ENCODE data around the gene TTC34.

Gene TTC34

DNA sequence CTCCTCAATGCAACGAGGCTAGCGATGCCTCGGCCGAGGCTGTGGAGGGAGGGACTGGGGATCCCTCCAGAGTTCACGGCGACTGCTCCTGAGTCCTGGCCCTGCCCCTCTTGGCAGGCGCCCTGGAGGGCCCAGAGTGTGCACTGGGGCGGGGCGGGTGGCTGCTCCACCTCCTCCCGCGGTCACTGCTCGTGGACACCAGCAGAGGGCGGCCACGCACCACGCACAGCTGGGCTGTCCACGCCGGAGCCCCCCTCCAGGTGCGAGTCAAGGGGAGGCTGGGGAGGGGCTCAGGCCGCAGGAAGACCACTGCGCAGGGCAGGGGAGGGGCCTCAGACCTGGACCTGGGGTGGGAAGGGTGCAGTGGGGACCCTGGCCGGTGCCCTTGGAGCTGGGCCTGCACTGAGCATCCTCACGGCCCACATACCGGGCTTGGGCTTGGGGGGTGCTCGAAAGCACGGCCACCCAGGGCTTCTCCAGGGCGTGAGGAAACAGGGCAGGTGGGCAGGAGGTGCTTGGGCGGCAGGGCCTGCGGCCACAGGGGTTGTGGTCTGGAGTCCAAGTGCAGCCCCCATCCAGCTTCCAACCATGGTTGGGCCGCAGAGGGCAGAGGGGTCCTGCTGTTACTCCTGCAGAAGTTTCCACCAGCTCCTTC, 20.6 kb upstream of the TTC34 start:
- no peak overlapping the region for H3K4me3 Mint-ChIP-seq
- no peaks in the 10 kb centered on the region for H3K36me3 Mint-ChIP-seq (ENCODE audit: low read depth)
- no peak overlapping the region for H3K27ac Mint-ChIP-seq
- no peaks in the 10 kb centered on the region for H3K9me3 Mint-ChIP-seq
- H3K27me3 Mint-ChIP-seq (ENCODE audit: low read depth) = no peaks in the 10 kb centered on the region
- H3K4me1 Mint-ChIP-seq (ENCODE audit: low read depth) = no peaks in the 10 kb centered on the region

DNA sequence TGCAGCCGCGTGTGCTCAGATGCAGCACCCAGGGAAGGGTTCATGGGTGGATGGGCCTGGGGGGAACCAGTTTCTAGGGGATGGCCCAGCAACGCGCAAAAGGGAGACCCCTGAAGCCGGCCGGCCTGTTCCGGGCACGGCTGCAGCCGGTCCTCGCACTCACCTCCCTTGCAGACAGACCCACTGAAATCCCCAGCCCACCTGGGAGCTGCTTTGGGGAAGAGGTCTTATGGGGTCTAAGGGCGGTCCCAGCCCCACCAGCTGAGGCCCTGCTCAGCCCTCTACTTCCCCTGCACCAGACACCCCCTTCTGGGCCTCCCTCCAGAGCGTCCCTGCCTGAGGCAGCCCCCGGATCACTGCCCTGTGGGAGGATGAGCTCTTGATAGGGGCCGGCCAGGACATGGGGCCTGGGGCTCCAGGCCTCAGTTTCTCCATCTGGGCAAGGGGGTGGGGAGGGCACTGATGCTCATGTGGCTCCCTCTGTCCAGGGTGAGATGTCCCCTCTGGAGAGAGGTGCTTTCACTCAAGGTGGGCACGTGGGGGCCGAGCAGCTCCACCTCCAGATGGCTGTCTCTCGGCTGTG, 20.0 kb upstream of the TTC34 start:
- no peaks in the 10 kb centered on the region for H3K4me1 Mint-ChIP-seq (ENCODE audit: low read depth)
- H3K27ac Mint-ChIP-seq = no peak overlapping the region
- no peaks in the 10 kb centered on the region for H3K9me3 Mint-ChIP-seq
- H3K36me3 Mint-ChIP-seq (ENCODE audit: low read depth) = no peaks in the 10 kb centered on the region
- no peaks in the 10 kb centered on the region for H3K27me3 Mint-ChIP-seq (ENCODE audit: low read depth)
- no peak overlapping the region for H3K4me3 Mint-ChIP-seq

DNA sequence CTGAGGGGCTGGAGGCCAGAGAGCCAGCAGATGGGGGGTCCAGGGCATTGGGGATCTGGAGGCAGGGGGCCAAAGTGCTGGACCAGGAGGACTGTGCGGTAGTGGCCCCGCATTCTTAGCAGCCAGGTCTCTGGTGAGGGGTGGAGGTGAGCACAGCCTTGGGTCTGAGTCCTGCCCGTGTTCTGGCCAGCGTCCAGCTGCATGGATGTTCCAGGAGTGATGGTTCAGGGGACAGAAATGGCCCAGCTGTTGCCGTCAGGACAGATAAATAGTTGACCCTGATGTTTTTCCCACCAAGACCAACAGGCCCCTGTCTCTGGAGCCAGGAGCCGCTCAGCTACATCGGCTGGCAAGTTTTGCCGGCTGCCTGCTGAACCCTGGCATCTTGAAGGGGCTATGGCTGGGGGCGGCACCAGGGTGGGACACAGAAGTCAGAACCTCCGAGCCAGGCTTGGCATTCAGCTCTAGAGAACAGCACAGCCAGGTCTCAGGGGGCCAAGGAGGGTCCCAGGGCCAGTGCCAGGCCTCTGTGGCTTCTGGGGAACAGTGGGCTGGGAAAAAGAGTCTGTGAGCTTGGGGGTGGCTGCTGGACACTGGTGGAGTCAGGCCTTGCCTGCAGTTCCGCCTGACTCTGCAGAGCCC, 19.4 kb upstream of the TTC34 start:
- no peaks in the 10 kb centered on the region for H3K4me1 Mint-ChIP-seq (ENCODE audit: low read depth)
- H3K4me3 Mint-ChIP-seq = no peak overlapping the region
- no peak overlapping the region for H3K27ac Mint-ChIP-seq
- H3K9me3 Mint-ChIP-seq = no peaks in the 10 kb centered on the region
- H3K27me3 Mint-ChIP-seq (ENCODE audit: low read depth) = no peaks in the 10 kb centered on the region
- H3K36me3 Mint-ChIP-seq (ENCODE audit: low read depth) = no peaks in the 10 kb centered on the region

DNA sequence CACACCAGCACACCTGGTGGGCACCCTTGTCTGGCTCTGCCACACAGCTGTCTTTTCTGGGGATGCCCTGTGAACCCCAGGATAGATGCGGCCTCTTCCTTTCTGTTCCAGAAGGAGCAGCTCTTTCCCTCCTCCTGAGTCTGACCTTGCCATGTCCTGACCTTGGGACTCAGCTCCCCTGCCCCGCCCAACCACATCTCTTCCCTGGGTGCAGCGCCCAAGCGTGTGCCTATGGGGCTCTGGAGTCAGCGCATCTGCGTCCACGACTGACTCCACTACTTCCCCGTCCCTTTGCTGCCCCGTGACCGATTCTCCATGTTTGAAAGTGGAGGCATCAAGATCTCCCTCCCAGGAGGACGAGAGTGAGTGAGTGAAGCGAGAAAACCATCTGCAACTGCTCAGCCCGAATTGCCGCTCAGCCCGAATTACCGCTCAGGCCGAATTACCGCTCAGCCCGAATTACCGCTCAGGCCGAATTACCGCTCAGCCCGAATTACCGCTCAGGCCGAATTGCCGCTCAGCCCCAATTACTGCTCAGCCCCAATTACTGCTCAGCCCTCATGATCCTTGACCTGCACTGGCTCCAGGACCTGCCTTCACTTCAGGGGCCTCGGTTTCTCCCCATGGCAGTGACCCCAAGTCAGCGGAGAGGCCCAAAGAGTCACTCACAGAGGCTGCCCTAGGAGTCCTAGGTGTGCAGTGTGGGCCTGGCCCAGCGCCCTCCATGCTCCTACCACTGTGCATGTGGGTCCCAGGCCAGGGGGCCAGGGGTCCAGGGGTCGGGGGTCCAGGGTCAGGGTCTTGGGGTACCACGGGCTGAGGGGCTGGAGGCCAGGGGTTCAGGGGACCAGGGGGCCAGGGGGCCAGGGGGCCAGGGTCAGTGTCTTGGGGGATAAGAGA, 18.6 kb upstream of the TTC34 start:
- H3K36me3 Mint-ChIP-seq (ENCODE audit: low read depth) = no peaks in the 10 kb centered on the region
- H3K27me3 Mint-ChIP-seq (ENCODE audit: low read depth) = no peaks in the 10 kb centered on the region
- H3K27ac Mint-ChIP-seq = no peak overlapping the region
- H3K9me3 Mint-ChIP-seq = no peaks in the 10 kb centered on the region
- H3K4me3 Mint-ChIP-seq = no peak overlapping the region
- H3K4me1 Mint-ChIP-seq (ENCODE audit: low read depth) = no peaks in the 10 kb centered on the region

DNA sequence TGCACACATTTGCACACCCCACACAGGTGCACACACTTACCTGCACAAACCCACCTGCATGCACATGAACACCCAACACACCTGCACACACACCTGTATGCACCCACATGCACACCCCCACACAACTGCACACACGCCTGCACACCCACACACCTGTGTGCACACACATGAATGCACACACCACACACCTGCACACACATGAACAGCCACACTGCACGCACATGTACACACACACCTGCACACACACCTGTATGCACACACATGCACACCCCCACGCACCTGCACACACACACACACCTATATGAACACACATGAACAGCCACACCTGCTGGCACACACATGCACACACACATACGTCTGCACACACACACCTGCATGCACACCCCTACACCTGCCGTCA, 17.9 kb upstream of the TTC34 start:
- Mint-ChIP-seq H3K27ac (no peak overlapping the region), H3K9me3 (no peaks in the 10 kb centered on the region), H3K36me3 (ENCODE audit: low read depth) (no peaks in the 10 kb centered on the region), H3K4me1 (ENCODE audit: low read depth) (no peaks in the 10 kb centered on the region), H3K4me3 (no peak overlapping the region), H3K27me3 (ENCODE audit: low read depth) (no peaks in the 10 kb centered on the region)

DNA sequence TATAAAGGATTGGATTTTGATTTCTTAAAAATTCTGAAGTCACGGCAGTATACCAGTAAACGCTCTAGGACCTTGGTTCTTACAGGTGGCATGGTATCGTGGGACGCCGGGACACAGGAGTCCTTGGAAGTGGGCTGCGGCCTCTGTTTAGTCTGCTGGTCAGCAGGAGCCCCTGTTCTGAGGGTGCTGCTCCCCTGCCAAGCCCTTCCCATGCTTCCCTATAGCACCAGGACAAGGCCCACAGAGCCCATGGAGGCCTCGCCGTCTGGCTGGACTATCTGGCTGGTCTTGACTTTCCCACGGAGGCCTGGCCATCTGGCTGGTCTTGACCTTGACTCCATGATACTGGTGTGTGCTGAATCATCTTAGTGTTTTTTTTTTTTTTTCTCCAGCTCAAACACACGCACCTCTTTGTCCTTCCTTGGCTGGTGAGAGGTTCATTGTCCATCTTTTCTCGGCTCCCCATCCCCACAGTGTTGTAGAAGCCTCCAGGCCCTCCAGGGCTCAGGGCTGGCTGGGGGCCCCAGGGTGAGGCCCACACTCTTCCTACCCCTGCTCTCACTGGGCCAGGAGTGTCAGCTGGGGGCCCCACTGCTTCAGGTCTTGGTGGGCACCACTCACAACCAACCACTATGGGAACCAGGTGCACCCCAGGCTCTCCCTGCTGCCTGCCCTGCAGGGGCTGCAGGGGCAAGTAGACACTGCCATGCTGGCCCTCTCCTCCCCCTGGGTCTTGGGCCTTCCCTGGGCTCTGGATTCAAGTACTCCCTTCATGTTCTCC, 16.5 kb upstream of the TTC34 start:
- Mint-ChIP-seq H3K36me3 (ENCODE audit: low read depth) (no peaks in the 10 kb centered on the region), H3K27ac (no peak overlapping the region), H3K27me3 (ENCODE audit: low read depth) (no peaks in the 10 kb centered on the region), H3K4me1 (ENCODE audit: low read depth) (no peaks in the 10 kb centered on the region), H3K4me3 (no peak overlapping the region), H3K9me3 (no peaks in the 10 kb centered on the region)

DNA sequence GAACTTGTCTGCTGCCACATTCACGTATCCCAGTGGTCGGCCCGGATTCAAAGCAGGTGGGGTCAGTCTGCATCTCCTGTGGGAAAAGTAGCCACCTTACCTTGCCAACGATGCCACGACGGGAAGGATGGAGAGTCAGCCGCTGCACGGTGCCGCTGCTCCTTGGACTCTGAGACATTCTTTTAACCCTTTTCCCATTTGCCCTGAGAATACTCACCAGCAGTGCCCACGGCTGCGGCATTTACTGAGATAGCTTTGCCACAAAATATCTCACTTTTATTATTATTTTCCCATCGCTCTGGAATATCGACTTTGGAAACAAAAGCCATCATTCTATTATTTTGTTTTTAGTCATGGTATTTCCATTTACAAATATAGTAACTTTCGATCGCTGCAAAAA, 15.3 kb upstream of the TTC34 start:
- Mint-ChIP-seq H3K9me3 (peaks cover 4% of the 10 kb centered on the region), H3K27ac (no peak overlapping the region), H3K4me3 (no peak overlapping the region), H3K27me3 (ENCODE audit: low read depth) (no peaks in the 10 kb centered on the region), H3K36me3 (ENCODE audit: low read depth) (no peaks in the 10 kb centered on the region), H3K4me1 (ENCODE audit: low read depth) (no peaks in the 10 kb centered on the region)

DNA sequence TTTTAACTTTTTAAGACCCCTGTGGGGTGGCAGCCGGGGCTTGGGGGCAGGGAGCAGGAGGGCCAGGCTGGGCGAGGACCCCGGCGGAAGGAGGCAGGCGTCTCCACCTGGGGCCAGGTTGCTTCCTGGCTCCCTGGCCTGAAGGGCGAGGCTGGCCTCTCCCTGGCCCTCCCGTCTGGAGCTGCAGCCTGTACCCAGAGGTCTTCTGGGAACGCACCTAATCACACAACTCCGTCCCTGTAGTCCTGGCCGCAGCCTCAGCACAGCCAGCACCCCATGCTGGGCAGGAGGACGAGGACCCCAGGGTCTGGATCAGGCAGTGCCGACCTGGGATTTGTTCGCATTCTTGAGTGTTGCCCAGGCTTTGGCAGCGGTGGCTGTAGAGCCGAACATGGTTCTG, 14.1 kb upstream of the TTC34 start:
- H3K27ac Mint-ChIP-seq = no peak overlapping the region
- no peaks in the 10 kb centered on the region for H3K4me1 Mint-ChIP-seq (ENCODE audit: low read depth)
- no peaks in the 10 kb centered on the region for H3K36me3 Mint-ChIP-seq (ENCODE audit: low read depth)
- H3K4me3 Mint-ChIP-seq = no peak overlapping the region
- peaks cover 4% of the 10 kb centered on the region for H3K9me3 Mint-ChIP-seq
- H3K27me3 Mint-ChIP-seq (ENCODE audit: low read depth) = no peaks in the 10 kb centered on the region

DNA sequence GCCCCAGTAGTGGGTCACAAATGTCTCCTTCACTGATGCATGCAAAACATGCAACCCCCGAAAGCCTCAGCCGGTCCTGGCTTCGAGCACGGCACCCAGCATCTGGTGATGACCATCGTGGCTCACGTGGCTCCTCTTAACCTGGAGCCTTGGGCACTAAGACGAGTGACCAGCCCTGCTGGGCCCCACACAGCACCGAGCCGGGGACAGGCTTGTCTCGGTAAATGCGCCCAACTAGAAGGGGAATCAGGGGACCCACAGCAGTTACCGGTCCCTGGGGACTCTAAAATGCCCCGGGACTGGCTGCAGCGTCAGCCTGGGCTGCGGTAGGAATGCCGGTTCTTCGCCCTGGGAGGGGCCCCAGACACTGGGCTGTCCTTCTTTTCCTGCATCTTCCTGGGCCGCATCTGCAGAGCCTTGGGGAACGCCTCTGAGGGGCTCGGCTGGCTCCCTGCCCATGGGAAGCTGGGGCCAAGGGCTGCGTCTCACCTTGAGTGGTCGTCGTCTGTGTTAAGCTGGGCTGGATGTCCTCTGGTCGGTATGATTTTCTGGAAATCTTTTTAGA, 13.1 kb upstream of the TTC34 start:
- Mint-ChIP-seq H3K27ac (no peak overlapping the region), H3K36me3 (ENCODE audit: low read depth) (no peaks in the 10 kb centered on the region)

DNA sequence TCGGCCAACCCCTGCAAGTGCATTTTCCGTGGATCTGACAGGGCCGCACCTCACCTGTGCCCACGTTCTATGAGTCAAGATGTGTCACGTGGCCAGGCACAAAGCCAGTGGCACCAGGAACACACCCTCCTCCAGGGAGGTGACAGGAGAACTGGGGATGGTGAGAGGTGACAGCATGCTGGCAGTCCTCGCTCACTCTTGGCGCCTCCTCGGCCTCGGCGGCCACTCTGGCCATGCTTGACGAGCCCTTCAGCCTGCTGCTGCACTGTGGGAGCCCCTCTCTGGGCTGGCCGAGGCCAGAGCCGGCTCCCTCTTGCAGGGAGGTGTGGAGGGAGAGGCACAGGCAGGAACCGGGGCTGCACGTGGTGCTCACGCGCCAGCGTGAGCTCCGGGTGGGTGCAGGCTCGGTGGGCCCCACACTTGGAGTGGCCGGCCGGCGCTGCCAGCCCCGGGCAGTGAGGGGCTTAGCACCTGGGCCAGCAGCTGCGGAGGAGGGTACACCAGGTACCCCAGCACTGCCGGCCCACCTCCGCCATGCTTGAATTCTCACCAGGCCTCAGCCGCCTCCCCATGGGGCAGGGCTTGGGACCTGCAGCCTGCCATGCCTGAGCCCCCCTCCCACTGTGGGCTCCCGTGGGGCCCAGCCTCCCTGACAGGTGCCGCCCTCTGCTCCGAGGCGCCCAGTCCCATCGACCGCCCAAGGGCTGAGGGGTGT, 11.6 kb upstream of the TTC34 start:
- Mint-ChIP-seq H3K27me3 (ENCODE audit: low read depth) (no peaks in the 10 kb centered on the region), H3K4me3 (no peak overlapping the region)

More for the DNA sequence above, 13.1 kb upstream of the TTC34 start:
- Mint-ChIP-seq H3K27me3 (ENCODE audit: low read depth) (no peaks in the 10 kb centered on the region), H3K9me3 (peaks cover 4% of the 10 kb centered on the region), H3K4me1 (ENCODE audit: low read depth) (no peaks in the 10 kb centered on the region), H3K4me3 (no peak overlapping the region)

DNA sequence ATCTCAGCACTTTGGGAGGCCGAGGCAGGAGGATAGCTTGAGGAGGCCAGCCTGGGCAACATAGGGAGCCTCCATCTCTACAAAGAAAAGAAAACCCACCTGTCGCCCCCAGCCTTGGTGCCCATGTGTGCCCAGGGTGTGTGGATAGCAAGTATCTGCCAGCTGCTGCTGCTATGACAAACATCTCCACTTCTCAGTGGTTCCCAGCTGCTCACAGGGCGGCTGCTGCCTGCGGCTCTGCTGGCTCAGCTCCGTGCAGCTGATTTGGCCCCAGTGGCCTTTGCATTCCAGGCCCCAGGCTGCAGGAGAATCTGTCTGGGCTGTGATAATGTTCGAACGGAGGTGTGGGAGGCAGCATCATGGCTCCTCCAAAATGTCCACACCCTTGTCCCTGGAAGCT, 10.6 kb upstream of the TTC34 start:
- Mint-ChIP-seq H3K27ac (no peak overlapping the region), H3K36me3 (ENCODE audit: low read depth) (no peaks in the 10 kb centered on the region), H3K4me3 (no peak overlapping the region), H3K4me1 (ENCODE audit: low read depth) (no peaks in the 10 kb centered on the region), H3K27me3 (ENCODE audit: low read depth) (no peaks in the 10 kb centered on the region), H3K9me3 (peaks cover 4% of the 10 kb centered on the region)

More for the DNA sequence above, 11.6 kb upstream of the TTC34 start:
- no peaks in the 10 kb centered on the region for H3K36me3 Mint-ChIP-seq (ENCODE audit: low read depth)
- no peaks in the 10 kb centered on the region for H3K4me1 Mint-ChIP-seq (ENCODE audit: low read depth)
- peaks cover 4% of the 10 kb centered on the region for H3K9me3 Mint-ChIP-seq
- H3K27ac Mint-ChIP-seq = no peak overlapping the region

DNA sequence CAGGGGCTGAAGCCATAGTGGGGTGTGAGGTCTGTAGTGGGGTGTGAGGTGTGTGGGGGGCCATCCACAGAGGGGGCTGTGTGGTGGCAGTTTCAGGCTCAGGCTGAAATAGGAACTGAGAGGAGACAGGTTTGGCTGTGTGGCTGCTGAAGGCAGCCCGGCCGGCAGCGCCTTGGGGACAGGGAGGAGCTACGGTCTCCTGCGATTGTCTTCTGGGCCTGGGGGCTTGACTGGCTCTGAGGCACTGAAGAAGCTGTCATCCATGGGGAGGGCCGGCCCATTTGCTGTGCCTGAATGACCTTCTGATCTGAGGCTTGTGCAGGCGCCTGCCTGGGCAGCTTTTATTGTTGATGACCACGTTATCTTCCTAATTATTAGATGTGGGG, 10.0 kb upstream of the TTC34 start:
- Mint-ChIP-seq H3K4me3 (no peak overlapping the region), H3K4me1 (ENCODE audit: low read depth) (no peaks in the 10 kb centered on the region), H3K9me3 (peaks cover 4% of the 10 kb centered on the region), H3K36me3 (ENCODE audit: low read depth) (no peaks in the 10 kb centered on the region), H3K27me3 (ENCODE audit: low read depth) (no peaks in the 10 kb centered on the region), H3K27ac (no peak overlapping the region)

DNA sequence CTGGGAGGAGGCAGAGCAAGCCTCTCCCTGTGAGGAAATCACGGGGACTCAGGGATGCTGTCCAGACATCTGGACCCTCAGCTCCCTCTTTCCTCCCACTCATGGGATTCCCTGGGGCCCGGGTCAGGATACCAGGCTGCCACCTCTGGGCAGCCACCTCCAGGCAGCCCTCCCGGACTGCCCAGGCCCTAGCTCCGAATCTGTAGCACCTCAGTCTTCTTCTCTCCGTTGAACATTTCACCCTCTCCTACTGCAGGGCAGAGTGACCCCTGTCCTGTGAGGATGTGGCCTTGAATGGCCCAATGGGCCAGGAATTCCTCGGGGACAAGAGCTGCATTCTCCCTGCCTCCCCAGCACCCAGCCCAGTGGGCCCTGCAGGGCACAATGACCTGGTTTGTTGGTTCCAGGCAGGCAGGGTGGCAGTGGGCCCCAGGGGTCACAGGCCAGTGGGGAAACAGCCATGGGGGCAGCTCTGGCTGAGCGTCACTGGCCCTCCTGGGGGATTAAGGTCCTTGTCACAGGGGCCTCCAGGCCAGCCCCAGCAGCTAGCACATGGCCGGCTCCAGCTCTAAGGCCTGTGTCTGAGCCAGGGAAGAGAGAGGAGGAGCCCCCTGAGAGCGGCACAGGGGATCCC, 9.5 kb upstream of the TTC34 start:
- H3K27ac Mint-ChIP-seq = no peak overlapping the region
- peaks cover 4% of the 10 kb centered on the region for H3K9me3 Mint-ChIP-seq
- H3K36me3 Mint-ChIP-seq (ENCODE audit: low read depth) = no peaks in the 10 kb centered on the region
- no peak overlapping the region for H3K4me3 Mint-ChIP-seq
- H3K4me1 Mint-ChIP-seq (ENCODE audit: low read depth) = no peaks in the 10 kb centered on the region
- no peaks in the 10 kb centered on the region for H3K27me3 Mint-ChIP-seq (ENCODE audit: low read depth)
